Endothelial cell of umbilical vein (primary cell): ENCODE results near the gene SHROOM2. TPM values are rescaled to one million over a fixed set of nuclear protein-coding genes. Genes with fewer than 3 reads are reported as not detected.

Experiments used
- BruUV-seq: library from RNA; stranded (reverse); fragments of 400-500 nt; replicated peaks from 2 replicates; lab custom pipeline; 2021; lab: Mats Ljungman, UMichigan
- CTCF ChIA-PET: fragments of 300-600, 350-600 bp; sonication (Branson Sonifier 250); formaldehyde crosslinking; loops from one replicate; lab custom pipeline; 2021; ENCODE audit warnings: antibody characterized with exemption, inconsistent platforms; lab: Charles Lee
- POLR2A ChIA-PET: fragments of 300-600, 350-600 bp; sonication (Branson Sonifier 250); formaldehyde crosslinking; loops from one replicate; lab custom pipeline; 2021; ENCODE audit warnings: antibody characterized with exemption, inconsistent platforms; lab: Charles Lee
- DNase-seq: peaks from one replicate; pipeline ENCODE4 v3.0.0-alpha.2; 2011; ENCODE audit warnings: low read depth, low spot score
- FAIRE-seq: peaks from 2 replicates; lab custom pipeline; 2011; peaks lifted over from hg19 to GRCh38; lab: Jason Lieb, UNC
- H2AFZ ChIP-seq: 2 replicates; pipeline ENCODE4 v1.6.0; 2012; ENCODE audit warnings: low read depth, low read length, control low read depth, inconsistent platforms
- H3K27ac ChIP-seq: 2 replicates; pipeline ENCODE4 v1.5.1; 2011; ENCODE audit warnings: low read depth, mild to moderate bottlenecking, control low read depth, low read length, moderate library complexity; ENCODE audit not compliant: insufficient read depth
- H3K27me3 ChIP-seq, 2 experiments: 2 replicates each; pipeline versions ENCODE4 v1.6.0 to v1.6.1; 2011; ENCODE audit warnings: low read length in 2 of 2, mixed read lengths in 1 of 2; ENCODE audit not compliant: control insufficient read depth in 2 of 2, insufficient read depth in 2 of 2
- H3K36me3 ChIP-seq, 2 experiments: 2 replicates in 1 of 2; 3 replicates in 1 of 2; pipeline ENCODE4 v1.5.1; 2011; ENCODE audit warnings: low read length in 2 of 2, mild to moderate bottlenecking in 1 of 2, moderate library complexity in 1 of 2; ENCODE audit not compliant: control insufficient read depth in 2 of 2, insufficient read depth in 2 of 2; ENCODE audit errors: extremely low read depth in 1 of 2
- H3K4me1 ChIP-seq: 3 replicates; pipeline ENCODE4 v1.5.1; 2011; ENCODE audit warnings: mild to moderate bottlenecking, low read length; ENCODE audit not compliant: control insufficient read depth, insufficient read depth; ENCODE audit errors: extremely low read depth
- H3K4me2 ChIP-seq: 2 replicates; pipeline ENCODE4 v1.6.1; 2011; ENCODE audit warnings: low read length, control low read depth, mixed read lengths; ENCODE audit not compliant: insufficient read depth
- H3K4me3 ChIP-seq, 3 experiments: fragments of 200-600 bp in 1 of 3; sonication (generic), shearing (Covaris generic) in 1 of 3; replicated peaks in 1 of 3; 2 replicates each; pipeline ENCODE4 v1.5.1; 2011 to 2016; ENCODE audit warnings: control low read depth in 3 of 3, low read length in 3 of 3, mild to moderate bottlenecking in 2 of 3, inconsistent platforms in 1 of 3, low read depth in 1 of 3, moderate library complexity in 1 of 3; ENCODE audit not compliant: insufficient read depth in 1 of 3
- H3K79me2 ChIP-seq: 2 replicates; pipeline ENCODE4 v1.6.0; 2012; ENCODE audit warnings: low read length, inconsistent platforms; ENCODE audit not compliant: control insufficient read depth, insufficient read depth
- H3K9ac ChIP-seq: replicated peaks from 2 replicates; pipeline ENCODE3; 2011; ENCODE audit warnings: low read length, control low read depth; ENCODE audit not compliant: insufficient read depth; ENCODE audit errors: extremely low read depth
- H3K9me1 ChIP-seq: replicated peaks from 3 replicates; pipeline ENCODE4 v1.6.0; 2011; ENCODE audit warnings: mild to moderate bottlenecking, low read length; ENCODE audit not compliant: control insufficient read depth, insufficient read depth; ENCODE audit errors: extremely low read depth
- H3K9me3 ChIP-seq: replicated peaks from 2 replicates; pipeline ENCODE4 v1.5.1; 2012; ENCODE audit warnings: low read length, inconsistent platforms; ENCODE audit not compliant: control insufficient read depth, insufficient read depth
- H4K20me1 ChIP-seq: replicated peaks from 2 replicates; pipeline ENCODE3; 2011; ENCODE audit warnings: mild to moderate bottlenecking, low read length; ENCODE audit not compliant: control insufficient read depth, insufficient read depth; ENCODE audit errors: extremely low read depth
- CTCF ChIP-seq, 2 donors: IDR thresholded peaks; 1 replicate in 1 of 2; 2 replicates in 1 of 2; pipeline ENCODE4 v1.5.1; 2011; ENCODE audit warnings: low read length in 2 of 2, mild to moderate bottlenecking in 2 of 2, moderate library complexity in 2 of 2, control low read depth in 1 of 2, inconsistent platforms in 1 of 2, low read depth in 1 of 2; ENCODE audit not compliant: insufficient read depth in 1 of 2; ENCODE audit errors: extremely low read depth in 1 of 2
- EZH2 ChIP-seq: IDR thresholded peaks from 2 replicates; pipeline ENCODE4 v1.6.1; 2012; ENCODE audit warnings: borderline replicate concordance, low read depth, mild to moderate bottlenecking, moderate library complexity, low read length, inconsistent platforms; ENCODE audit not compliant: severe bottlenecking
- FOS ChIP-seq: IDR thresholded peaks from 2 replicates; pipeline ENCODE4 v1.6.1; 2011; ENCODE audit warnings: mild to moderate bottlenecking, low read length, moderate library complexity, borderline replicate concordance; ENCODE audit not compliant: insufficient read depth
- GATA2 ChIP-seq: IDR thresholded peaks from 2 replicates; pipeline ENCODE4 v1.7.0; 2011; ENCODE audit warnings: low read depth, mild to moderate bottlenecking, moderate library complexity, mixed read lengths, low read length; ENCODE audit not compliant: insufficient read length, insufficient read depth
- JUN ChIP-seq: IDR thresholded peaks from 2 replicates; pipeline ENCODE4 v1.6.1; 2011; ENCODE audit warnings: borderline replicate concordance, low read depth; ENCODE audit not compliant: insufficient read length, insufficient read depth
- MAX ChIP-seq: IDR thresholded peaks from 2 replicates; pipeline ENCODE4 v1.6.1; 2011; ENCODE audit not compliant: insufficient read depth, insufficient read length
- MYC ChIP-seq: IDR thresholded peaks from one replicate; pipeline ENCODE4 v1.6.1; 2011; ENCODE audit warnings: mild to moderate bottlenecking, low read depth, low read length
- POLR2A ChIP-seq: IDR thresholded peaks from 2 replicates; pipeline ENCODE4 v1.6.1; 2012; ENCODE audit warnings: low read depth, mild to moderate bottlenecking, control low read depth, low read length
- POLR2AphosphoS5 ChIP-seq: IDR thresholded peaks from 2 replicates; pipeline ENCODE4 v1.6.1; 2012; ENCODE audit warnings: low read depth, mild to moderate bottlenecking, control low read depth, low read length, moderate library complexity; ENCODE audit not compliant: insufficient read depth
- dilution Hi-C: fragments of 300-500 bp; cut with MboI; formaldehyde crosslinking; loops from one replicate; pipeline ENCODE4 v1.15.0; 2019; ENCODE audit warnings: low sequenced_read_pairs; ENCODE audit not compliant: extremely low pct_ligation_motif_present
- intact Hi-C: fragments of 100-400 bp; cut with micrococcal nuclease; formaldehyde crosslinking; loops from one replicate; pipeline ENCODE4 v1.10.0; 2022
- polyA plus RNA-seq, 4 experiments: library from polyadenylated mRNA; depleted of rRNA in 3 of 4; stranded (reverse) in 3 of 4; unstranded in 1 of 4; fragments of >200 nt; gene quantifications; 2 replicates each; pipeline versions ENCODE4 v1.2.1 to v1.2.3, GENCODE V29; 2011 to 2012; ENCODE audit warnings: missing spikeins in 1 of 4
- total RNA-seq: library from RNA; stranded (reverse); gene quantifications from 2 replicates; pipeline ENCODE4 v1.2.3, GENCODE V29; 2021

The SHROOM2 gene
- total and polyA plus RNA-seq, 2 donors (not counting 3 experiments of a cell fraction or from before 2014, with no cell fraction given), result 3.7 to 11.8 TPM

GRCh38 chrX:9749146-9749692 lies 37.0 kb upstream of the SHROOM2 start:
- Histone ChIP-seq H3K4me1 (peaks cover 32% of the 10 kb centered on the region), H3K9ac (no peak overlapping the region), H3K4me3 (no peak overlapping the region), H3K27ac (no peak overlapping the region), H4K20me1 (no peaks in the 10 kb centered on the region), H3K9me1 (no peaks in the 10 kb centered on the region), H3K79me2 (no peaks in the 10 kb centered on the region), H3K27me3 (no peaks in the 10 kb centered on the region), H2AFZ (no peak overlapping the region), H3K36me3 (no peaks in the 10 kb centered on the region), H3K4me2 (no peak overlapping the region), H3K9me3 (no peaks in the 10 kb centered on the region)
- FAIRE-seq (no peak), DNase-seq (peak; percentile 47)
- BruUV-seq, result no TSS peak
- dilution Hi-C loops (no loop called here), intact Hi-C loops (loop anchor here (5.0 kb wide), 1 partner anchor 108 kb away; no protein-coding TSS in a partner anchor)
- ChIA-PET CTCF (no interaction called here), POLR2A (no interaction called here)
- TF ChIP-seq MYC (no peak), EZH2 (no peak), FOS (no peak), CTCF (IDR thresholded peaks at IDR 0.05; ENCODE audit: extremely low read depth in 1 of 2, insufficient read depth in 1 of 2, low read depth in 1 of 2, low read length in 2 of 2) (no peak), JUN (no peak), POLR2A (no peak), MAX (no peak), POLR2AphosphoS5 (no peak), GATA2 (no peak)
